Parathyroid adenoma (tissue), 2 donors: ENCODE measurements around the gene PPT1.
A peak's percentile ranks its signal among the peaks of the same experiment; 100 is the strongest.

ENCODE experiments used
- H2AFZ ChIP-seq: fragments of 300-600 bp; sonication (generic); one replicate; pipeline ENCODE4 v1.7.0; 2017; ENCODE audit warnings: antibody characterized with exemption, mild to moderate bottlenecking
- H3K27ac ChIP-seq: fragments of 300-600 bp; sonication (generic); one replicate; pipeline ENCODE4 v1.7.0; 2017
- H3K27me3 ChIP-seq: fragments of 300-600 bp; sonication (generic); one replicate; pipeline ENCODE4 v1.7.0; 2017; ENCODE audit warnings: low read length; ENCODE audit not compliant: control insufficient read depth, insufficient read depth
- H3K36me3 ChIP-seq: fragments of 300-600 bp; sonication (generic); one replicate; pipeline ENCODE4 v1.7.0; 2017; ENCODE audit warnings: low read length; ENCODE audit not compliant: control insufficient read depth, insufficient read depth
- H3K4me1 ChIP-seq: fragments of 300-600 bp; sonication (generic); one replicate; pipeline ENCODE4 v1.7.0; 2017; ENCODE audit warnings: control low read depth
- H3K4me2 ChIP-seq: fragments of 300-600 bp; sonication (generic); one replicate; pipeline ENCODE4 v1.7.0; 2017; ENCODE audit warnings: low read length
- H3K4me3 ChIP-seq: fragments of 300-600 bp; sonication (generic); one replicate; pipeline ENCODE4 v1.7.0; 2017; ENCODE audit warnings: low read depth, low read length
- H3K79me2 ChIP-seq: fragments of 300-600 bp; sonication (generic); one replicate; pipeline ENCODE4 v1.7.0; 2017; ENCODE audit warnings: control low read depth
- H3K9ac ChIP-seq: fragments of 300-600 bp; sonication (generic); one replicate; pipeline ENCODE4 v1.7.0; 2017; ENCODE audit warnings: mild to moderate bottlenecking
- H3K9me3 ChIP-seq: fragments of 300-600 bp; sonication (generic); one replicate; pipeline ENCODE4 v1.7.0; 2017; ENCODE audit warnings: low read length; ENCODE audit not compliant: control insufficient read depth
- CTCF ChIP-seq: fragments of 300-600 bp; sonication (generic); IDR thresholded peaks from one replicate; pipeline ENCODE4 v1.7.0; 2017; ENCODE audit warnings: antibody characterized with exemption, mild to moderate bottlenecking
- donor health status: primary hyperparathyroidism.

PPT1 gene

GRCh38 chr1:40078512-40079333, 18.3 kb downstream of the PPT1 start:
- Histone ChIP-seq H3K9ac (no peak overlapping the region), H3K79me2 (no peaks in the 10 kb centered on the region), H3K4me1 (no peaks in the 10 kb centered on the region), H2AFZ (no peak overlapping the region), H3K9me3 (no peaks in the 10 kb centered on the region), H3K36me3 (no peaks in the 10 kb centered on the region), H3K27ac (no peak overlapping the region), H3K27me3 (no peaks in the 10 kb centered on the region), H3K4me3 (no peak overlapping the region), H3K4me2 (no peak overlapping the region)
- peak; percentile 47 for TF ChIP-seq CTCF

GRCh38 chr1:40076895-40077312, 20.1 kb downstream of the PPT1 start:
- no peak for TF ChIP-seq CTCF
- no peak overlapping the region for H3K4me2 ChIP-seq
- H3K27ac ChIP-seq, result no peak overlapping the region
- H3K4me1 ChIP-seq, result no peaks in the 10 kb centered on the region
- H3K9me3 ChIP-seq, result no peaks in the 10 kb centered on the region
- no peaks in the 10 kb centered on the region for H3K36me3 ChIP-seq
- no peaks in the 10 kb centered on the region for H3K79me2 ChIP-seq
- H3K4me3 ChIP-seq, result no peak overlapping the region
- H2AFZ ChIP-seq, result no peak overlapping the region
- no peaks in the 10 kb centered on the region for H3K27me3 ChIP-seq
- H3K9ac ChIP-seq, result no peak overlapping the region

DNA sequence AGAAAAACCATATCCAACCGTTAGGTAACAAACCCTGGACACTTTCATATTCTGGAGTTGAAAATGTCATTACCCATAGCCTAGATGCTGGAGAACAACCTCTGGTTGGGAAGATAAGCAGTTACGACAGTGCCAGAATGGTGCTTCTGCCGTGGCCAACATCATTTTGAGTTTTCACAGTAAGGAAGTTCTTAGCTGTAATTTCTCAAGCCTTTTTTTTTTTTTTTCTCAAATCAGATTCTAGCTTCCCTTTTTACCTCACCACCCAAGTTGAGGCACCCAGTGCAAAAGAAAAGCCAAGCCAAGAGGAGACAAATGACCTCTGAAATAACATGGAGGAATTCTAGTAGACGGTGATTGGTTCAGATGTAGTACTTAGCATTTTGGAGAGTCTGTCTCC, 21.8 kb downstream of the PPT1 start:
- Histone ChIP-seq H3K4me2 (no peak overlapping the region), H3K9me3 (no peaks in the 10 kb centered on the region), H3K27me3 (no peaks in the 10 kb centered on the region), H3K36me3 (no peaks in the 10 kb centered on the region), H3K79me2 (no peaks in the 10 kb centered on the region), H2AFZ (no peak overlapping the region), H3K4me3 (no peak overlapping the region), H3K27ac (no peak overlapping the region), H3K9ac (no peak overlapping the region), H3K4me1 (no peaks in the 10 kb centered on the region)
- no peak for TF ChIP-seq CTCF

GRCh38 chr1:40073062-40073461, 24.0 kb downstream of the PPT1 start:
- Histone ChIP-seq H3K36me3 (no peaks in the 10 kb centered on the region), H3K27ac (no peak overlapping the region)
- no peak for TF ChIP-seq CTCF

GRCh38 chr1:40072142-40072541, 24.9 kb downstream of the PPT1 start:
- no peaks in the 10 kb centered on the region for H3K9me3 ChIP-seq
- no peak overlapping the region for H3K4me2 ChIP-seq
- no peaks in the 10 kb centered on the region for H3K4me1 ChIP-seq
- no peak overlapping the region for H3K9ac ChIP-seq
- H3K4me3 ChIP-seq, result no peak overlapping the region
- no peaks in the 10 kb centered on the region for H3K79me2 ChIP-seq
- no peaks in the 10 kb centered on the region for H3K27me3 ChIP-seq
- H2AFZ ChIP-seq, result no peak overlapping the region
- no peak for TF ChIP-seq CTCF
- no peak overlapping the region for H3K27ac ChIP-seq
- H3K36me3 ChIP-seq, result no peaks in the 10 kb centered on the region

More at GRCh38 chr1:40073062-40073461, 24.0 kb downstream of the PPT1 start:
- H3K9ac ChIP-seq, result no peak overlapping the region
- no peaks in the 10 kb centered on the region for H3K9me3 ChIP-seq
- H2AFZ ChIP-seq, result no peak overlapping the region
- no peaks in the 10 kb centered on the region for H3K4me1 ChIP-seq
- no peaks in the 10 kb centered on the region for H3K27me3 ChIP-seq
- no peak overlapping the region for H3K4me3 ChIP-seq
- H3K79me2 ChIP-seq, result no peaks in the 10 kb centered on the region
- H3K4me2 ChIP-seq, result no peak overlapping the region
